Activated CD8-positive, alpha-beta memory T cell treated with anti-CD3 and anti-CD28 coated beads for 48 hours (primary cell): ENCODE measurements around the gene GRM7.

Experiments used
- DNase-seq, 3 experiments: peaks; one replicate each; pipeline ENCODE4 v3.0.0-alpha.2; 2020; ENCODE audit warnings: low read depth in 2 of 3, low spot score in 2 of 3

GRM7 gene

DNA sequence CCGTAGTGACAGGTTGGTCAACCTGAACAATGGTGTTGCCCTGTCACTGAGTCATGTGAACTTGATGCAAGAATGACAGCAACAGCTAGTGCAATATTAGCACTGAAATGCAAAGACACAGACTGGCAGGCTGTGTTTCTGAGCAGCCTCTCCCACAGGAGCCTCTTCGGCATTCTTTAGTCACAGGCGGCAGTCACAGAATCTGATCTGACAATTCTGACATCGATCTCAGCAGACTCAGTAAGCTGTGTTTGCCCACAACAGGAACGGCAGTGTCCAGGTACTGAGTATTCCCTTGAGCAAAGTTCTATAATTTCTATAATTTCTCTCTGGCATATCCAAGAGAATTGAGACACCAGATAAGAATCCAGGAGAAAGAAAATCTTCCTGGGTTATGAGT is 776.8 kb downstream of the GRM7 start:
- DNase-seq = no peak

DNA sequence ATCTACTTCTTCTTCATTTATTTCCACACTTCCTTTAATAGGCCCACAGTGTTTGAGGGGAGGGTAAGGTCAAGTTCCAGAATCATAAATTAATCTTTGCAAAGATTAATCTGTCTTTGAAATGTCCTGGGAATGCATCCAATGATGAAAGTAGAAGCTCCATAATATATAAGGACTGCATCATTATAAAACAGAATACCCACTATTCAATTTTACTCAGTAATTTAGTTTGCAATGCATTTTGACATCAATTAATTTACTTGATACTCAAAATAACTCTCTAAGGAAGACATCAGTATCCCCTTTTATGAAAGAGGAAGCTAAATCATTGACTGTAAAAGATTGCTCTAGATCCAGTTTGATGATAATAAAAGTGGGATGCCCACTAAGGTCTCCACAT is 777.2 kb downstream of the GRM7 start:
- DNase-seq = no peak

DNA sequence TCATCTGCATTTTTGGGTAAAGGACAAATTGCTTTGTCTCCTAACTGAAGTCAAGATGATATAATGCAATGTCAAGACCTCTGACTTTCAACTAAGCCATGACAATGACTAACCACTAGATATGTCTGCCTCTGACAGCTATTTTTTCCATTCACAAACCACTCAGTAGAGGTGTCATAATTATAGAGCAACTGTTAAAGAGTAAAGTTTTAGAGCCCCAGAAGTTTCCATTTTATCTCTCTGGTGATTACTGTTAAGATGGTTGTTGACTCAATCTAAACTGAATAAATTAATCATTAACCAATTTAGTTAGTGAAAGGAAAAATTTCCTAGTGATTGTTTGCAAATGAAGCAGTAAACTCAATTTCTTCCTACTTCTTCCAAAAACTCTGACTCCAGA is 779.9 kb downstream of the GRM7 start:
- DNase-seq = no peak

DNA sequence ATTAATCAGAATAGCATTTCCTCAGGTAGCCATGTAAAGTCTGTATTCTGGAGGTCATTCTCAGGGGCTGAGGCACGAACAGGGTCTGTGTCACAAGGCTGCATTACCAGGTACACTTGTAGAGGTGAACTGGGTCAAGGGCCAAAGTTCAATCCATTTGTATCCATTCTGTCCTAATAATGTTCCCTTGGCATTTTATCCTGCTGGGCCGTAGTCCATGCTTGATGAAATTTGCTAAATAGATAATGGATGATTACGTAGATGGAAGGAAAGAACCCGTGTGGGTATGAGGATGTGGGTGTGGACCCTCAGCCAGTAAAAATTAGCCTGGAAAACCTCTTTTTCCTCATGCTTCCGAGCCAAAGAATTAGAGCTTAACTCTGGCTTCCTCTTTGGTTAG is 785.9 kb downstream of the GRM7 start:
- no peak for DNase-seq

DNA sequence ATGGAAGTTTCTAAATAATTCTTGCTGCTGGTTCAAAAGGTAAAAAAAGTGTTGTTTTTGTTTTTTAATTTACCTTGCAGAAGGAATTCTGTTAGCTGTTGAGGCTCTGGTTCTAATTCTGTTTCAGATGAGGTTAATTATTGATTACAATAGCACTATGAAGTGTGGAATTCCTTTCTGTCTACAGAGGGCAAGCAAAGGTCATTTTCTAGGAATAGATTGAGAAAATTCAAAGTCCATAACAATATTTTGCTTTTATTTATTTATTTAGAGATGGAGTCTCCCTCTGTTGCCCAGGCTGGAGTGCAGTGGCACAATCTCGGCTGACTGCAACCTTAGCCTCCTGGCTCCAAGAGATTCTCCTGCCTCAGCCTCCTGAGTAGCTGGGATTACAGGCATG is 789.6 kb downstream of the GRM7 start:
- no peak for DNase-seq

DNA sequence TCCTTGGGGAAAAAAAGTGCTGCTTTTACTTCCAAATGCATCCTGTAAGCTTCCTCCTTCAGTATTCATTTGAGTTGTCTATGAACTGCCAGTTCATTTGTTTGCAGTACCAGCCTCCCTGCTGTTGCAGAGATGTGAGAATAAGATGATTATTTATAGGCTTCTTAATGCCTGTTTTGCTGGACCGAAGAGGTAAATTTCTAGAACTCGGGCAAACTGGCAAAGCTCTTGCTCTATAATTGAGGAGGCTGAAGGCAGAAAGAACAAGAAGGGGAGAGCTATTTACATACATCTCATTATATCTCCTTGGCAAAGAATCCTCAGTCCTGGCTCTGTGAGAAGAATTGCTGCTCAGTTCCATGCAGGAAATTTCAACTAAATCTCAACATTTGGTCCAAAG is 790.4 kb downstream of the GRM7 start:
- no peak for DNase-seq

DNA sequence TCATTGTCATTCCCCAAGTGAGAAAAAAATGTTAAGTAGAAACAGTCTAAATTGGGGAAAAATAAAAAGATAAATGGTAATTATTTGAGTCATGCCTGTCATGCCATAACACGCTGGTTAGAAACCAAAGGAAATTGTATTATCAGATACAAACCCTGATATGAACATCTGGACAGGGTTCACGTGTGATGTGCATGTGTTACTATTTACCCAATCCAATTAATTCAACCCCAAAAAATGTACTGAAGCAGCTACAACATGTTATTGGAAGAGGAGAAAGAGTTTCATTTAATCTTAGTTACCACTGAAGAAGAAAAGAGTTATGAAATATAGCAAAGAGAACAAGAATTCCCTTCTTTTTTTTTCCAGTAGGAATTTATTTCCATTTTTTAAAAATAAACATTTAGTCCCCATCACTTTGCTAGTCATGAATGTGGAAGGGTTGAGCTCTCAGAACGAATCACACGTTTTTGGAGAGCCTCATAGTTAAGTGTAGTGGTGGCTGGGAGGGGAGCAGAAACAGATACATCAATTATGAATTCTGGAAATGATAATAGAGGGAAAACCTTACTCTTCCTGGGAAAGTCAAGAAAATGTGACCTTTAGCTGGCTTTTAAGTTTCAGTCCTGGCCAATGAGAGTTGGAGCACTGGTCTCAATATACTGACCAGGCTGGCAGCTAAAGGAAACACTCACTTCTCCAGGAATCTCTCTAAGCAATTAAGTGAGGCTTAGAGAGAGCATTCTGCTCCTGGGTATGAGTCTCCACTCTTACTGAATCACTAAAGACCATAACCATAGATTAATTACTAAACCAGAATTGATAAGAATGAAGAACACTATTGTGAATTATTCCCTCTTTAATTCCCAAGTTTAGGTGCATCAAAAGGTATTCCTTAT is 796.5 kb downstream of the GRM7 start:
- no peak for DNase-seq

DNA sequence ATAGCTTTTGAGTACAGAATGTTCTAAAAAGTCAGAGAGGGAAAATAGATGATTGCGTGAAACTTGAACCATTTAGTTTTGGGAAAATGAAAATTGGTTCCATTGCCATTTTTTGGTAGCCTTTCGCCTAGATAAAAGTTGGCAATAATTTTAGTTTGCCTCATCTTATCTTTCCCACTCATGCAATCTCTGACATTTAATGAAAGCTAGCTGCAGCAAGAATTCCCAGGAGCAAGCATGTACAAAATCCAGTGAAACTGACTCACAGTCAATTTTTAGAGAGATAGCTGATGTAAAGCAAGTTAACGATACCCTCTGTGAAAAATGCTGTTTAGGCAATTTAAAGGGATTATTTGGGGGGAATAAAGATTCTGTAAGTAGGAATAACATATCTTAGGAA is 797.4 kb downstream of the GRM7 start:
- no peak for DNase-seq

DNA sequence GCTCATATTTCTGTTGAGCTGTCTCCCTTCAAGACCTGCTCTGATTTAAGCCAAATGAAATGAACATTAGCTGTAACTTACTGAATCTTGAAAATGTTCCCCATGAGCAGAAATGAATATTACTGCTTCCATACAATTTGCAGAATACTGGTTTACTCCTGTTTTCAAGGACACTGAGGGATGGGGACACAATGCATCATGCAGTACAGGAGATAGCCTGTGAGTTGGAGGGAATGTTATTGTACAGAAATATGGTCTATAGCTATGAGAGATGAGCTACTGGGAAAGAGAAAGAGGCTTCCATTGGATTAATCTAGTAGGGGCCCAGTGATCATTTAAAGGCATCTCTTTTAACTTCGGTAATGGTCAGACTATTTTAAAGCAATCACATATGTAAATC is 798.2 kb downstream of the GRM7 start:
- no peak for DNase-seq

DNA sequence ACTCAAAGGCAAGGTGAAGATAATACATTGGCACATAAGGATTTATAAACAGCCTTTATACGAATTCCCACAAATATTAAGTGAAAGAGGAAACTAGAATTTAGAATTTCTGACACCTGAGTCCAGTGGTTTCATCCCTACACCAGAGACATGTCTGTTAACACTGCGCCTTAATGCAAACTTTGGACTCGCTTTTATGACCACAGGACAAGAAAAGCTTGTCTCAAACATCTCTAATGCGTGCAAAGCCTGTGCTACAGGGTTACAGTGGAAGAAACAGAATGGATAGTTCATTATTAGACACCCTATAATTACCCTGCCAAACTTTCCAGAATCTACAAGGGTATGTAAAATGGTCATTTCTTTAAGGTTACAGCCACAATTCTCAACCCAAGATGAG is 802.9 kb downstream of the GRM7 start:
- no peak for DNase-seq

DNA sequence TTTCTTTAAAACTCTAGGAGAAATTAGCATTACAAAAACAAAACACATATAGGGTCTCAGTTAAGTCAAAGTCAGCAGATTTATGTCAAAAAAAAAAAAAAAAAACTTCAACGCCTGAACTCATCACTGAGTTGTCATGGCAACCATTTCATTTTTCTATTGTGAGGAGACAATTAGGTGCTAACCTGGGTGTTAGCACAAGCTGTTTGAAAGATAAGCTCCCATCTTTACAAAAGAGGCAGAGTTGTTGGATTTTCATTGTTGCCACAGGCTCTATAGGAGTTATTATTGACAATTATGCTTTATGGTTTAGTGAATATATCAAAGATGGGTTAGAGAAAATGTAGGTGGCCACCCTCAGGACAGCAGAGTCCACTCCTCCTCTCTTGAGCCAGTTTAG is 806.9 kb downstream of the GRM7 start:
- no peak for DNase-seq

DNA sequence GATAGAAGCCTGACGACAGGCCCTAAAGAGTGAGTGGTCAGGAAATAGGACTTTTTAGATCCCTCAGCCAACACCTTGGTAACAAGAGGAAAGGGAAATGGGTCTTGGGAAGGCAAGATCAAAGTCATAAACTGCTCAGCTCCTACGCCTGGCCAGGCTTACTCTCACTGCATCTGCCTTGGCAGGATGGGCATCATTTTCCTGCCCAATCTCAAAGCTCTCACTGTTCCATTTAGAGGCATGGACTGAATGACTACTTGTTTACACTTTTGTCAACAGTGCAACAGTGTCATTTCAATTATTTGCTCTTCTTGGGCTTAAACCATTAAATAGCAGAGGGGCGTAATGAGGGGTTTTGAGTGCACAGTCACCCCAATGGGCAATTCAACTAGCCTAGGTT is 808.7 kb downstream of the GRM7 start:
- no peak for DNase-seq

DNA sequence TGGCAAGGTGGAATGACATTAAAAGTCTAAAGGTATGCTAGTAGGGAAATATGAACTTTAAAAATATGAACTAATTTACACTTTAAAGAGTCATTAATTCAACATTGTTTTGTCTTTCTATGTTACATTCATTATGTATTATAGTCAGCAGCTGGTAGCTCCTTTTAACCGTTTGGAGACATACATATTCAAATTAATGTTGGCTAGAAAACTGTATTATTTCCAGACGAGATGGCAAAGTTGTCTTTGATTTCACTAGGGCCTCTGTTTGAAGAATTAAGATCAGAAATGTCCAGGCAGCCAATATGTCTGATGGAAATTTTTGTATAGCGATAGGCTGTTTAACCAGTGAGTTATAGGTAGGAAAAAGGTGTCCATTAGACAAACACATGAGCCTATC is 817.6 kb downstream of the GRM7 start:
- DNase-seq = no peak

DNA sequence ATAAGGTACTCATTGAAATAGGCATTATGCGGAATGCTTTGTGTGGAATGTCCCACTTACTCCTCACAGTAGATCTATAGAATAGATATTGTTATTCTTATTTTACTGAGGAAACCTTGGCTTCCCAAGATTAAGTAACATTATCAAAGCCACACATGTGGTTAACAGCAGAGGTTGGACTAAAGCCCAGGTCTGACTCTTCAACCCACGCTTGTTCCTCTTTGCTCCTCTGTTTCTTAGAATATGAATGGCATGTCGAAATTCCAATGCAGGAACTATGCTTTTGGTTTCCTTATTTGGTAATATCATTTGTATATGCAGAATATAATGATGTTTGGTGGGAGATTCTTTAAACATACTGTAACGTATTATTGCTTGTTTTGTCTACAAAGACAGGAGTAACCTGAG is 821.9 kb downstream of the GRM7 start:
- no peak for DNase-seq

DNA sequence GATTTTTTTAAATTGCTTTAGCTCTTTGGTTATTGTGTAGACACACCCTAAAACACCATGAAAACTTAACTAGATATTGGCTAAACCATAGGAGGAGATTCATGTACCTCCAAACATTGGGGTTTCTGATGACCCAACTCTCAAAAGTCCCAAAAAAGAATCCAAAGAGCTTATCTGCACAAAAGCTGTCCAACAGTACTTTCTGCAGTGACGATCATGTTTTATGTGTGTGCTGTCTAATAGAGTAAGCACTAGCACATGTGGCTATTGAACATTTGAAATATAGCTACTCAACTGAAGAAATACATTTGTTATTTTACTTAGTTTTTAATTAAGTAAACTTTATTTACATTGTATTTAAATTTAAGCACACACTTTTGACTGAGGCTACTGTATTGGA is 822.5 kb downstream of the GRM7 start:
- no peak for DNase-seq

DNA sequence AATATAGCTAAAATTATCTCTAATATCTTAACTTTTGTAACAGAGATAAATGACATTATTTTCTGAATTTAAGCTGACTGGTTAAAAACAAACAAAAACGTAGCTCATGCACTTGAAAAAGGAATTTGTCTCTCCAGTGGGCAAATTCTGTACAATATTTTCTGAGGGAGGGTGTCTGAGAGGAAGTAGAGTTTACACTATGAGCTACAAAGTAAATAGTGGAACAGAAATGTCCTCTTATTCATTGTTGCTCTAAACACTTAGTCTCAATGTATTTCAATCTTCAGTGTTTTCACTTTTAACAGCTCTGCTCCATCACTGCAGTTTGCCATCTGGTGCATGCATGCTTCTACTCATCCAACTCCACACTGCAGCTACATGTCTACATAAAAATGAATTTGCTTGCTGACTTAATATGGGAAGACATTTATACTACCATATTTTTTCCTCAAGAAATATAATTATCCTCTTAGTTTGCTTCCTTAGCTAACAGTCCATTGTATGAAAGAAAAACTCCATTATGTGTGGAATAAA is 823.3 kb downstream of the GRM7 start:
- DNase-seq = no peak

DNA sequence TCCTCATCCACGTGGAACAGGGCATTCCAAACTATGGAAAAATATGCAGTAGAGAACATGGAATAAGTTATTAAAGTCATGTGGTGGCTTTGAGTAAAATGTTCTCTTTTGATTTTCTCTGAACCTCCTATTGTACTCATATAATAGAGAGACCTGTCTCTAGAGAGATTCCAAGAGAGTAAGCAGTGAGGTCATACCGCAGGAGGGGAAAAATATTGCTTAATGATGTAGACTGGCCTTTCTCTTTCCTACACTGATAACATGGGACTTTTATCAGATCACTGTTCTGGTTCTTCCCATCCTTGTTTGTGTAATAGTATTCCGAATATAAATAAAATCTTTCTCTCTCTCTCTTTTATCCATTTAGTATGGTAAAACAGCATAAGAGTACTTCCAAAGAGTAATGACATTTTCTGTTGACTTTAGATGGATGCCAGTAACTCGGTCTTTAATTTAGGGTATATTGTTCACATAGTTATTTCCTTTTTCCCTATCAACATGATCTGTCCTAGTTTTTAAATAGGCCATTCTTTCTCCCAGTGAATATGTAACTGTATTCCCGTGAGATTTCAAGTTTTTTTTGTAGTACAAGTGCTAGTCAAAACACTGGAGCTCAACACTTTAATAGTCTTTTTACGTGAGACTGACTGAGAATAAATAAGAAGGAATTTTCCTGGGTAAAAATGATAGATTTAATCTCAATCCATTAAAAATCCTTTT is 826.7 kb downstream of the GRM7 start:
- DNase-seq = no peak

DNA sequence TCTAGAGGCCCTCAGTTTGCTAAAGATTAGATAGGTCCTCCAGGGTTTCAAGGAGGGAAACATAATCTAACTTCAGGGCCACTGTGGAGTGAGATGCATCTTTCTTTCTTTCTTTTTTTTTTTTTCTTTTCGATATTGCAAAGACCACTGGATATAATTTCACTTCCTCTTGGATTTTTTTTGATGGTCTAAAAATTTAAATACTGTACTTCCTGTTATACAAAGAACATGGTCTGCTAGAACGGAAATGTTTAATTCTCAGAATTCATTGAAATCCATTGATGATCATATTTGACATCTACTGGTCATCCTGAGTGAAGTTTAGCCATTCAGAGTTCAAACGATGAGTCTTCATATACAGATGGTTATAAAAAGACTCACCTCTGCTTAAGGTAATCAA is 832.0 kb downstream of the GRM7 start:
- no peak for DNase-seq

DNA sequence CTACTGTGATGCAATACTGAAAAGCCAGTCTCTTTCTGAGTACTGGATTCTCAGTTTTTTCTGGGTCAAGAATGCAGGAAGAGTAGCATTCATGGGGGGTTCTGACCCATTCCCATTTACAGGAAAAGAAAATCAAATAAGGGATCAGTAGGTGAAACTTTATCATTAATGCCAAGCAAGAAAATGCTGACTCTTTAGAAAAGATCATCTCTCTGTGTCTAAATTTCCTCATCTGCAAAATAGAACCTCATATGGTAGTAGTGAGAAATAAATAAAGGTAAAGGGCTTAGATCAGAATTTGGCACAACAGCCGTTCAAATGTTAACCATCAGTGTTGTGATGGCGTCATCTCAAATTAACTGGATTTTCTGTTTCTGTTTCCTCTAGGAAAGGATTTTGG is 833.1 kb downstream of the GRM7 start:
- no peak for DNase-seq

DNA sequence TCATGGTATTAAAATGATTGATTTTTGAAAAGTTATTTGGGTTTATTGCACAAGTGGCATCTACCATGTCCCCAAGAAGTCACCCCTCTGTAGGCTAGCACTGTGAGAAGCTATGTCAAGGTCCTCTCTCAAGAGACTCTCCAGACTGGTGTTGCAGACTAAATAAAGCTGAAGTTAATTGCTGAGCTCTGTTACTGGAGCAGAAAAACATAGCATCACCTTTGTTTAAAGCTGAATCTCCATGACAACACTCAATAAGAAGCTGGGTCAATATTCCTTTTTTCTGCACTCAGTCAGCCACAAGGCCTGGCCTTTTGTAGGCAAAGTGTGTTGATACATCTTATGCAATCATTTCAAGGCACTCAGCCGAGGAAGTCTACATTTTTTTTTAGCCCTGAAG is 834.1 kb downstream of the GRM7 start:
- no peak for DNase-seq

DNA sequence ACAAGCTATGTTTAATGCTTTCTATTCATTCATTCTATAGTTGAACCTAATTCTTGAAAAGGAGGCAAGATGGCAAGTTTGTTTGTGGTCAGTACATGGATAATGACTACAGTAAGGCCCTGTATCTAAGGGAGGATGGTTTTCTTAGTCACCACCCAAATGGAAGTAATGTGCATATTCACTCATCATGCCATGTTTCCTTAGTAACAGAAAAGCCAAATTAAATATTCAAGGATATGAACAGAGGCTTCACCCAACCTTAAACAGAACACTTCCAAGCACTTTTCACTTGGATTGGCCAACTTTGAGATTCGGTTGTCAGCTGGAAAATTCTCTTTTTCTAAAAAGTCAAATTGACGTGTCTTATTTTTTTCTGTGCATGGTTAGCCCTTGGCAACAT is 835.4 kb downstream of the GRM7 start:
- DNase-seq = no peak

DNA sequence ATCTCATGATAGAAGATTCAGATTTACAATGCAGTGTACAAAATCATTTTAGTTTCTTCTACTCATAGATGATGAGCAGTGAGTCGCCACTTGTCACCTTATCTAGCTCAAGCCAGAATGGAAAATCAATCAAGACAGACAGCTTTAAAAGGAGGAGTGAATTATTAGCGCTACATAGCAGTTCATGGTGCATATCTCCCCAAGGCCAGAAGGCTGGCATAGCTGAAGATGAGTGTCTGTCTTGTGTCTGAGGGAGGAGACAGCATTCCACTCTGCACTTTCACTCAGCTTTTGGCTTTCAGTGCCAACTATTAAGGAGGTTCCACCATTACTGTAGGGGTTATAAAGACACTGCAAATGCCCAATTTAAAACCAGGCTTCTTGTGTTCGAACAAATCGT is 836.6 kb downstream of the GRM7 start:
- DNase-seq = no peak
